Left lung (tissue), 10 donors: ENCODE measurements around the gene EID3. TPM values are rescaled to one million over a fixed set of nuclear protein-coding genes. Genes with fewer than 3 reads are reported as not detected.

Source experiments
- ATAC-seq: fragments of 200-7000 bp; cut with Tn5 transposase; one replicate; pipeline ENCODE4 v1.9.1; 2020; ENCODE audit warnings: moderate library complexity
- DNase-seq, 4 donors: peaks; one replicate each; pipeline ENCODE4 v3.0.0-alpha.2; 2013 to 2020
- H3K27ac ChIP-seq, 2 donors: fragments of 200-600 bp; sonication (generic) in 1 of 2; one replicate each; pipeline versions ENCODE4 v1.5.0 to v1.8.0; 2020 to 2021
- H3K27me3 ChIP-seq, 2 donors: fragments of 200-600 bp; sonication (generic) in 1 of 2; one replicate each; pipeline versions ENCODE4 v1.5.0 to v1.8.0; 2020 to 2021
- H3K36me3 ChIP-seq, 2 donors: fragments of 200-600 bp; sonication (generic) in 1 of 2; one replicate each; pipeline versions ENCODE4 v1.5.0 to v1.8.0; 2020 to 2021
- H3K4me1 ChIP-seq, 2 donors: fragments of 200-600 bp; one replicate each; pipeline ENCODE4 v1.8.0; 2021
- H3K4me3 ChIP-seq, 2 donors: fragments of 200-600 bp; sonication (generic) in 1 of 2; one replicate each; pipeline versions ENCODE4 v1.5.0 to v1.8.0; 2020 to 2021; ENCODE audit warnings: mild to moderate bottlenecking in 1 of 2
- H3K9me3 ChIP-seq, 2 donors: fragments of 200-600 bp; sonication (generic) in 1 of 2; one replicate each; pipeline versions ENCODE4 v1.5.0 to v1.8.0; 2020 to 2021
- intact Hi-C, 2 donors: fragments of 100-400 bp; cut with DNase I; formaldehyde crosslinking; loops; one replicate each; pipeline versions ENCODE4 v1.11.2 to v1.14.2; 2022
- polyA plus RNA-seq, 6 donors: library from polyadenylated mRNA; unstranded; fragments of 120-200 nt; gene quantifications; one replicate each; pipeline ENCODE4 v1.2.1, GENCODE V29; 2013; ENCODE audit not compliant: insufficient read length in 6 of 6
- total RNA-seq, 2 donors: library from RNA; stranded (reverse); fragmentation: NEBNext Ultra II Directional; extraction: Animal tissue kit (Norgen Biotek cat#: 25700); gene quantifications; one replicate each; pipeline ENCODE4 v1.2.1, GENCODE V29; 2021
- TF ChIP-seq, protein P1 (sequence below), 2 donors: fragments of 200-600 bp; sonication (generic) in 1 of 2; IDR thresholded peaks; one replicate each; pipeline versions ENCODE4 v1.5.0 to v1.8.0; 2021; ENCODE audit warnings: antibody characterized with exemption in 2 of 2
- donor health status: DM: no; HTN: yes; CAD: no.
- donor health status: DM: no; HTN: no; CAD: no.

The EID3 gene
- total and polyA plus RNA-seq, 8 donors = 2.9 to 6.9 (median 6.3) TPM

DNA sequence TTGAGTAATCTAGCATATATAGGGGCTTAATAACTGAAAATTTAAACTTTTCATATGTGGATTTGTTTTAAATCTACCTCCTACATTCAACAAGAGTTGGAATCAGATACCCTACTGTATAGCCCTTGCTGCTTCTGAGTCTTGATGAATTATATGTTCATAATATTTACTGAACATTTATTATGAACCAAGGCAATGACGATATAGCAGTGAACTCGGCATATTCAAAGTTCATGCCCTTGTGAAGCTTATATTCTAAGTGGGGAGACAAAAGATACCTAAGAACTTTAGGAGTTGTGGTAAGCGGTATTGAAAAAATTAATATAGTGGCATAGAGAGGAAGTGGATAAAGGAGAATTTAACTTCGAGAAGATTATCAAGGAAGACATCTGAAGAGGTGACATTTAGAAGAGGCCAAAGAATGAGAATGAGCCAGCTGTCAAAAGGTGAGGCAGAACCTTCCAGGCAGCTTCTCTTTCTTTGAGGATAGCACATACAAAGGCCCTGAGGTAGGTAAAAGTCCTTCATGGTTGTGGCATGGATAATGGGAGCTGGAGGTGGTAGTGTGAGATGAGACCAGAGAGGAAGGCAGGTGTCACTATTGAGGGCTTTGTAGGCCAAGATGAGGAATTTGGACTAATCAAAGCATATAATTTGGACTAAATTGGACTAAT is 10.2 kb downstream of the EID3 start:
- TF ChIP-seq, protein P1, sequence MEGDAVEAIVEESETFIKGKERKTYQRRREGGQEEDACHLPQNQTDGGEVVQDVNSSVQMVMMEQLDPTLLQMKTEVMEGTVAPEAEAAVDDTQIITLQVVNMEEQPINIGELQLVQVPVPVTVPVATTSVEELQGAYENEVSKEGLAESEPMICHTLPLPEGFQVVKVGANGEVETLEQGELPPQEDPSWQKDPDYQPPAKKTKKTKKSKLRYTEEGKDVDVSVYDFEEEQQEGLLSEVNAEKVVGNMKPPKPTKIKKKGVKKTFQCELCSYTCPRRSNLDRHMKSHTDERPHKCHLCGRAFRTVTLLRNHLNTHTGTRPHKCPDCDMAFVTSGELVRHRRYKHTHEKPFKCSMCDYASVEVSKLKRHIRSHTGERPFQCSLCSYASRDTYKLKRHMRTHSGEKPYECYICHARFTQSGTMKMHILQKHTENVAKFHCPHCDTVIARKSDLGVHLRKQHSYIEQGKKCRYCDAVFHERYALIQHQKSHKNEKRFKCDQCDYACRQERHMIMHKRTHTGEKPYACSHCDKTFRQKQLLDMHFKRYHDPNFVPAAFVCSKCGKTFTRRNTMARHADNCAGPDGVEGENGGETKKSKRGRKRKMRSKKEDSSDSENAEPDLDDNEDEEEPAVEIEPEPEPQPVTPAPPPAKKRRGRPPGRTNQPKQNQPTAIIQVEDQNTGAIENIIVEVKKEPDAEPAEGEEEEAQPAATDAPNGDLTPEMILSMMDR (IDR thresholded peaks at IDR 0.05) = no peak
- H3K4me3 ChIP-seq = no peak overlapping the region
- H3K4me1 ChIP-seq = peaks cover 0 to 17% of the 10 kb centered on the region in 2 donors
- no peaks in the 10 kb centered on the region for H3K9me3 ChIP-seq
- intact Hi-C loops = no loop called here
- no peak overlapping the region for H3K27ac ChIP-seq
- no peaks in the 10 kb centered on the region for H3K27me3 ChIP-seq
- ATAC-seq (no peak), DNase-seq (no peak)
- peaks cover 0 to 85% of the 10 kb centered on the region in 2 donors for H3K36me3 ChIP-seq

DNA sequence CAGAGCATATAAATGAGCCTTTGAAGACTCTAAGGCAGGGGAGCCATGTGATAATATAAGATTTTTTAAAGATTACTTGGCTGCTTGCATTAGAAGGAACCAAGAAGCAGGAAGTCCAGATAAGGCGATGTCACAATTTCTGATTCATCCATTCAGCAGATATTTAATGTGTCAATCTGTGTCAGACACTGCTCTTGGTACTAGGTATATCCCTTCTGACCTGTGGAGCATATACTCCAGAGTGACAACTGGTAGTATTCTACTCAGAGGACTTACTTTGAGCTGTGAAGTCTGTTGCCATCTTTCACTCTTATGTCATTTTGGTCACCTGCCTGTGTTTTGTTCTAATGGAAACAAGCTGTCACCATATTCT is 10.7 kb downstream of the EID3 start:
- Histone ChIP-seq H3K27ac (no peak overlapping the region), H3K27me3 (no peaks in the 10 kb centered on the region), H3K9me3 (no peaks in the 10 kb centered on the region), H3K4me3 (no peak overlapping the region), H3K36me3 (peaks cover 0 to 90% of the 10 kb centered on the region in 2 donors), H3K4me1 (peaks cover 0 to 13% of the 10 kb centered on the region in 2 donors)
- TF ChIP-seq, protein P1 (IDR thresholded peaks at IDR 0.05) = no peak
- DNase-seq (no peak), ATAC-seq (no peak)
- intact Hi-C loops = no loop called here

DNA sequence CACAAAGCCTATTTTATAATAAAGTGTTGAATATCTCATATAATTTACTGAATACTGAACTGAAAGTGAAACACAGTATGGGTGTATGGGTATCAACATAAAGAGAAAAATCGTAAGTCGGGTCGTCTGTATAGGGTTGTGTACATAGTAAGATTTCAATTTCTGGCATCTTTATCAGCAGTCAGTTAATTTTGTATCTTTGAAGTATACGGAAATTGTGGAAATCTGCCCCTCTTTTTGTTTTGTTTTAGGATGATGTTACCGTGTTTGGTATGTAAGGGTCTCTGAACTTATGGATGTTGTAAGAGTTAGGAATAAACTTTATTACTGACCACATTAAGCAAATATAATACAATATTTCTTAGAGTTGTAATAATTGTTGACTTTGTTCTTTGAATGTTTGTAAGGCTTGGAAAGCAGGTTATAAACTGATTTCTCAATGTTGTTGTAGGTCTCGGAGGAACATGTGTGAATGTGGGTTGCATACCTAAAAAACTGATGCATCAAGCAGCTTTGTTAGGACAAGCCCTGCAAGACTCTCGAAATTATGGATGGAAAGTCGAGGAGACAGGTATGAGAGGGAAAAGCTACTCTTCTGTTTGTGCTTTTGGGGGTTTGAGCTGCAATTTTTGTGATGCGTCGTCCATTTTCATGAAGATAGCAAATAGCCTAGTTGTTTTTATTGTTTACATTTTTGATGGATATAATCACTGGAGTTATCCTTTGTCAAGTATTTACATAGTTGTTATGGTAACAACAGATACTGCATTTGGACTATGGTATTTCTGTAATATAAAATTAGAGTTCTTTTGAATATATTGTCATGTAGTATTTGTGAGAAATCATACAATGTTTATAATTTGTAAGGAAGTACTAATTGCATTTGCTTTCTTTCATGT is 12.0 kb downstream of the EID3 start:
- H3K4me3 ChIP-seq = no peak overlapping the region
- TF ChIP-seq, protein P1 (IDR thresholded peaks at IDR 0.05) = no peak
- H3K27ac ChIP-seq = no peak overlapping the region
- no peaks in the 10 kb centered on the region for H3K27me3 ChIP-seq
- no peak for DNase-seq
- ATAC-seq = no peak
- peaks cover 0 to 95% of the 10 kb centered on the region in 2 donors for H3K36me3 ChIP-seq
- no peaks in the 10 kb centered on the region for H3K9me3 ChIP-seq
- peaks cover 0 to 6% of the 10 kb centered on the region in 2 donors for H3K4me1 ChIP-seq
- intact Hi-C loops = no loop called here

DNA sequence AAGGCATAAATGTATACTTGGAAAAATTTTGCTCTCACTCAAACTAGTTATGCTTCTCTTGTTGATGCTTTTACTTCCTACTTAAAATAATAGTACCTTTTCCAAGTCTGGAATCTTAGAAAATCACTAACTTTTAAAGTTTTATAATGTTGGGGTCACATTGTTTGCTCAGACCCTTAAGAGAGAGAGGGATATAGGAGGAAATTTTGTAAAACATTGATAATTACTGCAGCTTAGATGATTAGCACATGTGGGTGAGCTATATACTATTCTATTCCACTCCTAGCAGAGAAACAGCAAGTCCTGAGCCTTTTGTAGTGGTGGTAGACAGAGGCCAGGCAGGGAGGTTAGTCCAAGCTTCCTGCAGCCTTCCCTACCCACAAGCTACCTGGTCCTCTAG is 13.4 kb downstream of the EID3 start:
- no peak for DNase-seq
- TF ChIP-seq, protein P1 (IDR thresholded peaks at IDR 0.05) = no peak
- no peak for ATAC-seq
- intact Hi-C loops = no loop called here
- peaks cover 0 to 100% of the 10 kb centered on the region in 2 donors for H3K36me3 ChIP-seq
- no peaks in the 10 kb centered on the region for H3K27me3 ChIP-seq
- no peak overlapping the region for H3K4me3 ChIP-seq
- H3K9me3 ChIP-seq = no peaks in the 10 kb centered on the region
- H3K27ac ChIP-seq = no peak overlapping the region
- peaks cover 0 to 6% of the 10 kb centered on the region in 2 donors for H3K4me1 ChIP-seq

DNA sequence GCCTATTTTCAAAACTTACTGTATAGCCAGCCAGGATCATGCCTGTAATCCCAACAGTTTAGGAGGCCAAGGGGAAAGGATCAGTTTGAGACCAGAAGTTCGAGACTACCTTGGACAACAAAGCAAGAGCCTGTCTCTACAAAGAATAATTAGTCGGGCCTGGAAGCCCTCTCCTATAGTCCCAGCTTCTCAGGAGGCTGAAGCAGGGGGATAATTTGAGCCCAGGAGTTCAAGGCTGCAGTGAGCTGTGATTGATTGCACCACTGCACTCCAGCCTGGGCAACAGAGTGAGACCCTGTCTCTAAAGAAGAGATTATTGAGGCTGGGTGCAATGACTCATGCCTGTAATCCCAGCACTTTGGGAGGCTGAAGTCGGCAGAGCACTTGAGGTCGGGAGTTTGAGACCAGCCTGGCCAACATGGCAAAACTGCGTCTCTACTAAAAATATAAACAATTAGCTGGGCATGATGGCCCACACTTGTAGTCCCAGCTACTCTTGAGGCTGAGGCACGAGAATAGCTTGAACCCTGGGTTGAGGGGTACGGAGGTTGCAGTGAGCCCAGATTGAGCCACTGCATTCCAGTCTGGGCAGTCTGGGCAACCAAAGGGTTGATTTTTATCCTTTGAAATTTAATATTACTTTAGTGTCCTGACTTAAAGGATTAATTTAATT is 14.1 kb downstream of the EID3 start:
- intact Hi-C loops = no loop called here
- Histone ChIP-seq H3K9me3 (no peaks in the 10 kb centered on the region), H3K4me1 (peaks cover 0 to 6% of the 10 kb centered on the region in 2 donors), H3K27ac (no peak overlapping the region), H3K4me3 (no peak overlapping the region), H3K27me3 (no peaks in the 10 kb centered on the region), H3K36me3 (peaks cover 0 to 100% of the 10 kb centered on the region in 2 donors)
- TF ChIP-seq, protein P1 (IDR thresholded peaks at IDR 0.05) = no peak
- no peak for DNase-seq
- ATAC-seq = no peak
